Measurements from ENCODE around the gene ARMC9. TPM values are rescaled to one million over a fixed set of nuclear protein-coding genes. Genes with fewer than 3 reads are reported as not detected.
"Not testable (repeated sequence)": the region's sequence is repeated elsewhere in the genome, so short reads cannot be mapped to it uniquely, and the experiment has no call there.

The ARMC9 gene
- total RNA-seq, 2 experiments from 2014 or later = 0.50 to 0.55 TPM

DNA sequence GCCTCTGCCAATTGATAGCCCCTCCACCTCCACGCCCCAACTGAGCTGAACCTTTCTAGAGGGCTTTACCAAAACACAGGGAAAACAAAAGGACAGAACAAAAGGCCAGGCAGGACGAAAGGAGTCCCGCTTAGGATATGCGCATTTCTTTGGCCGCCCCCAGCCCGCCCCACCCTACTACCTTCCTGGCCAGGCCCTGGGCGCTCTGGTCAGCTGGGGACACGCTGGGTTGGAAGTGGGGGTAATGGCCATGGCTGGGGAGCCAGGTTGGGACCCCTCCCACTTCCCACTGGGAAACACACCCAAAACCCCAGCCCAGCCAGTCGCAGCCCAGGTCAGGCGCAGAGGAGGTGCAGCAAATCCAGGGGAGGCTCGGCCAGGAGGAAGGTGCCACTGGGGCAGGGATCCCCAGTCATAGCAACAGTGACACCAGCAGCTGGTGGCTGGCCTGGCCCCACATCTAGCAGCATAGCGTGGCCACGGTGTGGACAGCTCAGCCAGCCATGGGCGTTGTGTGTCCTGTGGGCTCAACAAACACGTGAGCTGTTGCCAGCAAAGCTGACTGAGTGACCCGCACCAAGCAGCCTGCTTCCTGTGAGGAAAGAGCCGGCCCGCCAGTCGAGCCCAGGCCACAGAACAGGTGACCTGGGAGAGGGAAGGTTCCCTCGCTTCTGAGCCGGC, 172.5 kb downstream of the ARMC9 start:
- H3K4me3 Mint-ChIP-seq = no peak overlapping the region
- ChIA-PET POLR2A (no interaction called here), CTCF (no interaction called here)
- H3K27me3 Mint-ChIP-seq = no peaks in the 10 kb centered on the region
- H3K9me3 Mint-ChIP-seq = no peaks in the 10 kb centered on the region
- no peak for DNase-seq
- H3K36me3 Mint-ChIP-seq (ENCODE audit: low read depth) = no peaks in the 10 kb centered on the region
- no peak overlapping the region for H3K27ac Mint-ChIP-seq
- H3K4me1 Mint-ChIP-seq = no peaks in the 10 kb centered on the region

DNA sequence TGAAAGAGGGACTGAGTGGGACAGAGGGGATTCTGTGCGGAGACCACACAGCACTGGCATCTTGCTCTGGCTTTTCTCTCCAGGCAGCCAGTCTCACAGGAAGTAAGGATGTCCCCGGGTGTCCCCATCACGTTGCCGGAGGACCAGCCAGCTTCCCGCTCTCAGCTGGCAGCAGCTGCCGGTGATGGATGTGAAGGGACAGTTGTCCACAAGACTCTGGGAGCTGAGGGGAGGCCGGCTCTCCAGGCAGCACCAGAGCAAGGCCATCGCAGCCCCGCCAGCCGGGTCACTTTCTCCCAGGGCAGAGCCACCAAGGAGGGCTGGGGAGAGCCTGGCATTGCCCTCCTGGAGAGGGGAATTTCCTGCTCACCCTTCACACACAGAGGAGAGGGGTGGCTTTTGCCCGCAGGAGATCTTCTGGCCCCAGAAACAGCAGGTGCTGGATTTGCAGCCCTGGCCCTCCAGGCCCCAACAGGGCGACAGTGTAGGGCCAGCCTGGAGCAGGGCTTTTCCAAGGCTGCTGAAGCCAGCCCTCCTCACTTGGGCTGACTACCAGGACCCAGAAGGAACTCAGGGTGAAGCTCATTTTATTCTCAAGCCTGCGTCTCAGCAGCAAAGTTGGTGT, 173.1 kb downstream of the ARMC9 start:
- Mint-ChIP-seq H3K36me3 (ENCODE audit: low read depth) (no peaks in the 10 kb centered on the region), H3K27ac (no peak overlapping the region), H3K27me3 (no peaks in the 10 kb centered on the region), H3K4me3 (no peak overlapping the region), H3K4me1 (no peaks in the 10 kb centered on the region), H3K9me3 (no peaks in the 10 kb centered on the region)
- no peak for DNase-seq
- POLR2A ChIA-PET = no interaction called here
- CTCF ChIA-PET = no interaction called here

DNA sequence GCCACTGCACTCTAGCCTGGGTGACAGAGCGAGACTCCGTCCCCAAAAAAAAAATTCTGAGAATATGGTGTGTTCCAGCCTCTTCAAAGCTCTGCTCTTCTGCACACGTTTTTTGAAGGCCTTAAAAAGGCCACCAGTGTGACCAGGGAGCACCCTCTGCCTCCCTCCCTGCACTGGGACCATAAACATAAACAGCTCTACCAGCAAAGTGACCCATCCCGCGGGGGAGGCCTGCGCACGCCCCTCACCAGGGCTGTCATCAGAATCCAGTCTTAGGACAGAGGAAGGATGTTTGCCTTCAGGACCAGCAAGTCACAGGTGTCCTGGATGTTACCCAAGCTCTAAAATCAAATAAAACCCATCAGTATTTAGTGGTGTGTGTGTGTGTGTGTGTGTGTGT, 173.9 kb downstream of the ARMC9 start:
- no peak for DNase-seq
- peaks cover 4% of the 10 kb centered on the region for H3K27me3 Mint-ChIP-seq
- no peak overlapping the region for H3K27ac Mint-ChIP-seq
- no peaks in the 10 kb centered on the region for H3K9me3 Mint-ChIP-seq
- H3K36me3 Mint-ChIP-seq (ENCODE audit: low read depth) = no peaks in the 10 kb centered on the region
- ChIA-PET CTCF (no interaction called here), POLR2A (no interaction called here)
- no peaks in the 10 kb centered on the region for H3K4me1 Mint-ChIP-seq
- no peak overlapping the region for H3K4me3 Mint-ChIP-seq

DNA sequence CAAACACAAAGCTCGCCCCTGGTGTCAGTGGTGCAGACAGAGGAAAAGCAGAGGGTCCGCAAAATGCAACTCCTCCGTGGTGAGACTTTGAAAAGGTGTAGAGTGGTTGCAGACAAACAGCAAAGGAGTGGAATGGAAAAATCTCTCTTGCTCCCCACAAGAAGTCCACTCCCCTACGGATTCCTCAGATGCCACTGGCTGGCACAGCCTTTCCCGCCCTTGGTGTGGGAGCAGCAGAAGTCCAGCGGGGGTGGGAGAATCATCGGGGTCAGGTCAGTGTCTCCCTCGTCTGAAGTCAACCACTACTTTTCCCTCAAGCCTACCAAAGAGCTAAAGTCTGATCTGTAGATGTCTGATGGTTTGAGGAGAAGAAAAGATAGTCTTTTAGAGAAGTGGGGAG, 174.8 kb downstream of the ARMC9 start:
- DNase-seq = no peak
- Mint-ChIP-seq H3K27ac (no peak overlapping the region), H3K9me3 (no peaks in the 10 kb centered on the region), H3K27me3 (peaks cover 4% of the 10 kb centered on the region), H3K4me3 (no peak overlapping the region), H3K36me3 (ENCODE audit: low read depth) (no peaks in the 10 kb centered on the region), H3K4me1 (no peaks in the 10 kb centered on the region)
- ChIA-PET CTCF (no interaction called here), POLR2A (no interaction called here)

DNA sequence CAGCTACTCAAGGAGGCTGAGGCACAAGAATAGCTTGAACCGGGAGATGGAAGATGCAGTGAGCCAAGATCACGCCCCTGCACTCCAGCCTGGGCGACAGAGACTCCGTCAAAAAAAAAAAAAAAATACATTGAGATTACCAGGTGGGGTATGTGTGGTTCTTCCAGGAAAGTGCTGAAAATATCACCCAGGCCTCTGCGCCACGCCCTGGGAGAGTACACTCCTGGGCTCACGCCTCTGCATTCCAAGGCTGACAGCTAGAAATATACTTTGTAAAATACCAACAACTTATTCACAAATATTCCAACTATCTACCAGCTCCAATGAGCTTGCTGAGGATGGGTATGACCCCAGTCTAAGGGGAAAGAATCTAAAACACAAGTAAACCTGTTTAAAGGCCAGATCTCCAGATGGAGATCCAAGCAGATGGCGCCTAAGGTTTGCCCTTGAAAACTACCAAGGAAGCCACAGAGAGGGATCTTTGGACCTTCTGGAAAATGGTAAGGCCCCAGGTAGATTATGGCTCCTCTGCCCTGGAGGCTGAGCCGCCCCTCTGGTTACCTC, 175.4 kb downstream of the ARMC9 start:
- Mint-ChIP-seq H3K4me3 (no peak overlapping the region), H3K9me3 (no peaks in the 10 kb centered on the region), H3K36me3 (ENCODE audit: low read depth) (no peaks in the 10 kb centered on the region), H3K27ac (no peak overlapping the region), H3K4me1 (no peaks in the 10 kb centered on the region), H3K27me3 (peaks cover 4% of the 10 kb centered on the region)
- ChIA-PET POLR2A (no interaction called here), CTCF (interaction anchor here (1.5 kb wide), 1 partner anchor 147 kb away, joined by 4 read pairs; no protein-coding TSS in a partner anchor)
- no peak for DNase-seq

DNA sequence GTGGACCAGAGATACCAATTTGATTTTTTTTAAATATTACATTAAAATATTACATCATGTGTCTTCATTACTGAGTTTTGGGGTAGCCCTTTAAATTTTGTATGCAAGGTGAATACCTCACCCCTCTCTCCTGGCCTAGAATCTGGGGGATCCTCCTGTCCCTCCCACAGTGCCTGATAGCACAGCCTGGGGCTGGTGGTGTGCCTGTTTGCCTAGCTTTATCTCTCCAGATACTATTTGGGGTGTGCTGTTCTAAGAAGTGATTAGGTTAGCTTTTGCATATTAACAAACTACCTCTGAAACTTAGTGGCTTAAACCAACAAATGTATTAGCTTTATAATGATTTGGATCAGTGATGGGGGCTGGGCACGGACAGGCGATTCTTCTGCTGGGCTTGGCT, 176.3 kb downstream of the ARMC9 start:
- POLR2A ChIA-PET = no interaction called here
- Mint-ChIP-seq H3K27ac (no peak overlapping the region), H3K9me3 (no peaks in the 10 kb centered on the region), H3K4me1 (no peaks in the 10 kb centered on the region), H3K4me3 (no peak overlapping the region), H3K36me3 (ENCODE audit: low read depth) (no peaks in the 10 kb centered on the region), H3K27me3 (peaks cover 4% of the 10 kb centered on the region)
- no peak for DNase-seq
- CTCF ChIA-PET = interaction anchor here (1.5 kb wide), 1 partner anchor 147 kb away, joined by 4 read pairs; no protein-coding TSS in a partner anchor

DNA sequence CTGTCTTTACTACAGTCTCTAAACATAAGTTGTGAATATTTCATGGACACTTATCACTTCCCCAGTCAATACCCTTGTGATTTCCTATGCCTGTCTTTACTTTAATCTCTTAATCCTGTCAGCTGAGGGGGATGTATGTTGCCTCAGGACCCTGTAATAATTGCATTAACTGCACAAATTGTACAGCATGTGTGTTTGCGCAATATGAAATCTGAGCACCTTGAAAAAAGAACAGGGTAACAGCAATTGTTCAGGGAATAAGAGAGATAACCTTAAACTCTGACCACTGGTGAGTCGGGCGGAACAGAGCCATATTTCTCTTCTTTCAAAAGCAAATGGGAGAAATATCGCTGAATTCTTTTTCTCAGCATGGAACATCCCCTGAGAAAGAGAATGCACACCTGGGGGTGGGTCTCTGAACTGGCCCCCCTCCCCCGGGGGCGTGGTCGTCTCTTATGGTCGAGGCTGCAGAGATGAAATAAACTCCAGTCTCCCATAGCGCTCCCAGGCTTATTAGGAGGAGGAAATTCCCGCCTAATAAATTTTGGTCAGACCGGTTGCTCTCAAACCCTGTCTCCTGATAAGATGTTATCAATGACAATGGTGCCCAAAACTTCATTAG, 177.7 kb downstream of the ARMC9 start:
- H3K36me3 Mint-ChIP-seq (ENCODE audit: low read depth); H3K4me3 Mint-ChIP-seq; H3K27me3 Mint-ChIP-seq; CTCF ChIA-PET; H3K9me3 Mint-ChIP-seq; POLR2A ChIA-PET; DNase-seq; H3K4me1 Mint-ChIP-seq; H3K27ac Mint-ChIP-seq: not testable (repeated sequence)

DNA sequence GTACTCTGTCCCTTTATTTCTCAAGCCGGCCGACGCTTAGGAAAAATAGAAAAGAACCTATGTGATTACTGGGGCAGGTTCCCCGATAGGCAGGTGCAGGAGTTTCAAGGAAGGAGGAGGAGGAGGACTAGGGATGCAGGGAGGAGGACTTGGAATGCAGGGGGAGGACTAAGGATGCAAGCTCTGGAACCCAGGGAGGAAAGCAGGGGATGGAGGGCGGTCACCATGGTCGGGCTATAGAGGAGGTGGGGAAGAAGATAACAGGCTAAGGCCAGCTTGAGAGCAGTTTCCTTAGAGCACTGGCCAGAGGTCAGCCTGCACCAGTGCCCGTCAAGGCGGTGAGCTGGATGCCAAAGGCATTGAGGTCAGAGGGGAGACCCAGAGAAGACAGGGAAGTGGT, 178.4 kb downstream of the ARMC9 start:
- no peaks in the 10 kb centered on the region for H3K9me3 Mint-ChIP-seq
- H3K4me3 Mint-ChIP-seq = no peak overlapping the region
- DNase-seq = no peak
- H3K27ac Mint-ChIP-seq = no peak overlapping the region
- POLR2A ChIA-PET = no interaction called here
- peaks cover 9% of the 10 kb centered on the region for H3K27me3 Mint-ChIP-seq
- no peaks in the 10 kb centered on the region for H3K36me3 Mint-ChIP-seq (ENCODE audit: low read depth)
- H3K4me1 Mint-ChIP-seq = no peaks in the 10 kb centered on the region
- CTCF ChIA-PET = interaction anchor here (0.6 to 1.9 kb wide), 2 partner anchors 29 to 202 kb away, joined by 5 to 6 read pairs; no protein-coding TSS in a partner anchor

DNA sequence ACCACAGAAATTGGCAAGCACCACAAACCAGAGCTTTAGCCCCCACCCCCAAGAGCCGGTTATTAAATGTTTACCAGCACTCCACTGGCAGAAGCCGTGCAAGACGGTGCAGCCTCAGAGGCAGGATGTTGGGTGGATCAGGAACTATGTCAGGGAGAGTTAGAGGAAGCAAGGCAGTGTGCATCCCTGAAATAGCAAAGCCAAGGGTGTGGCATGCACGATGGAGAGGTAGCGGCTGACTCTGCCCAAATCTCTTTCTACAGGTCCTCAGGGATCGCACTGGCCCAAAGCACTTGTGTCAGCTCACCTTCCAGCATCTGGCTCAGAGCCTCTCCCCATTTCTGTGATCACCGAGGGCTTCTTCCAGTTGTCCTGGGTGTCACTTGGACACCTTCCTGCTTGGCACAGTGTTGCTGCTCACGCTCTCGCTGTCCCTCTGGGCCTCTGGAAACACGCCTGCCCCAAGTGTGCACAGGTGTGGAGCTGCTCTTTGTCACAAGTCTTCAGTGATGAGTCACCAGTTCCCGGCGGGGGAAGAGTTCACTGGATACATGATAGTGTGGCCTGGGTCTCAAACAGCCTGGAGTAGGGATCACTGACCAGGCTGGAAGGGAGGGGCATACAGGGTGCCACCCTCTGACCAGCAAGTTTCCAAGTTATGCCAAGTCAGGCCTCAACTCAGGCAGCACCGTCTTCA, 179.7 kb downstream of the ARMC9 start:
- Mint-ChIP-seq H3K4me3 (no peak overlapping the region), H3K36me3 (ENCODE audit: low read depth) (no peaks in the 10 kb centered on the region), H3K4me1 (no peaks in the 10 kb centered on the region), H3K9me3 (no peaks in the 10 kb centered on the region), H3K27ac (no peak overlapping the region), H3K27me3 (peaks cover 11% of the 10 kb centered on the region)
- CTCF ChIA-PET = interaction anchor here (1.9 kb wide), 1 partner anchor 28 kb away, joined by 5 read pairs; no protein-coding TSS in a partner anchor
- no peak for DNase-seq
- POLR2A ChIA-PET = no interaction called here

DNA sequence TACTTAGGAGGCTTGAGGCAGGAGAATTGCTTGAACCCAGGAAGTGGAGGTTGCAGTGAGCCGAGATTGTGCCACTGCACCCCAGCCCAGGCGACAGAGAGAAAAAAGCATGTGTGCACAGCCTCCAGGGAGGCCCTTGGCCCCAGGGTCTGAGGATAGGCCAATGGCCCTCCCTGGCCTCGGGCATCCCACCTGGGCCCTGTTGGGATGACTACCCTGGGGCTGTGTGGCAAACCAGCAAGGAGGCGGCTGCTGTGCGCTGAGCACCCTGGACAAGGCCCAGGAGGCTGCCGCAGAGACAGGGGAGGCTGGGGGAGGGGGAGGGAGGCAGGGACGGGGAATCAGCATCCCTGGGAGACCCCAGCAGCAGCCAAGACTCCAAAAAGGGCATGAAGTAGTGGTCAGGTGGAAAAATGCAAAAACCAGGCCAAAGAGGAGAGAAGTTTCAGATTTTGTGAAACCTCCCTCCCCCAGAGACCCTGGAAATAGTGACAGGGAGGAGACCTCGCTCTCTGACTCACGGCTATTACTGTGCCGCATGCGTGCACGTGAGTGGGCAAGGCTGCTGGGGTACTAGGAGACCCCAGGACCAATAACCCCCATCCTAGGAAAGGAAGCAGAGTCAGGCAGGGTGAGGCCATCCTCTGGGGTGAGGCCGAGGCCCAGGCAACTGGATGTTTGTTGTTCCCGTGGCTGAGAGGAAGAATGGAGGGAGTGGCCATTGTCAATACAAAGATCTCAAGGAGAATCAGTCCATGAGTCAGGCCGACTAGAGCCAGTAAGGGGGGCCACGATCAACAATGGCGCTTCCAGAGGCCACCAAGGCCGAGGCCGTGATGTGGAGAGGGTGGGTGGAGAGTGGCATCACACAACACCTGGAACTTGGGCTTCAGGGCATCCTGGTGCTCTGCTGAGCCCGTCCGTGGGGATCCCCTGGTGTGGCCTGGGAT, 181.1 kb downstream of the ARMC9 start:
- Mint-ChIP-seq H3K4me1 (no peaks in the 10 kb centered on the region), H3K4me3 (no peak overlapping the region), H3K27ac (no peak overlapping the region), H3K27me3 (peaks cover 11% of the 10 kb centered on the region), H3K9me3 (no peaks in the 10 kb centered on the region), H3K36me3 (ENCODE audit: low read depth) (no peaks in the 10 kb centered on the region)
- DNase-seq = no peak
- ChIA-PET CTCF (interaction anchor here (0.6 kb wide), 1 partner anchor 21 kb away, joined by 5 read pairs; no protein-coding TSS in a partner anchor), POLR2A (no interaction called here)

DNA sequence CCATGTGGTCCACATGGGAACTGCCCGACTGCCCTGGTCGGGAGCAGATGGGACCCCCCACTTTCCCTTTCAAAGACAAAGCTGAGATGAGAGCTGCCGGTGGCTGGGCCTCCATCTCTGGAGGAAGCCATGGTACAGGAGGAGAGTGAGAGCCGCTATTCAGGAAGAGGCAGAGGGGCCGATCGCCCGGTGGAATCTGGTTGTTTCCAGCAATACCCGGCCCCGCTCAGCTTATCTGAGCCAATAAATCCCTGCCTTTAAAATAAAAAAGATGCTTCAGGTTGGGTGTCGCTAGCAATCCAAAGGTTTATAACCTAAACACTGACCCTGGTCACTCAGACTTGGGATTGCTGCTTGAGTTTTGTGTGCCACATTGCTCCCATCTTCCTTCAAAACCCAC, 181.9 kb downstream of the ARMC9 start:
- no peak overlapping the region for H3K4me3 Mint-ChIP-seq
- peaks cover 5% of the 10 kb centered on the region for H3K9me3 Mint-ChIP-seq
- ChIA-PET CTCF (interaction anchor here (0.6 kb wide), 1 partner anchor 20 kb away, joined by 5 read pairs; no protein-coding TSS in a partner anchor), POLR2A (no interaction called here)
- H3K27ac Mint-ChIP-seq = no peak overlapping the region
- H3K4me1 Mint-ChIP-seq = no peaks in the 10 kb centered on the region
- no peaks in the 10 kb centered on the region for H3K36me3 Mint-ChIP-seq (ENCODE audit: low read depth)
- peaks cover 15% of the 10 kb centered on the region for H3K27me3 Mint-ChIP-seq
- DNase-seq = no peak

DNA sequence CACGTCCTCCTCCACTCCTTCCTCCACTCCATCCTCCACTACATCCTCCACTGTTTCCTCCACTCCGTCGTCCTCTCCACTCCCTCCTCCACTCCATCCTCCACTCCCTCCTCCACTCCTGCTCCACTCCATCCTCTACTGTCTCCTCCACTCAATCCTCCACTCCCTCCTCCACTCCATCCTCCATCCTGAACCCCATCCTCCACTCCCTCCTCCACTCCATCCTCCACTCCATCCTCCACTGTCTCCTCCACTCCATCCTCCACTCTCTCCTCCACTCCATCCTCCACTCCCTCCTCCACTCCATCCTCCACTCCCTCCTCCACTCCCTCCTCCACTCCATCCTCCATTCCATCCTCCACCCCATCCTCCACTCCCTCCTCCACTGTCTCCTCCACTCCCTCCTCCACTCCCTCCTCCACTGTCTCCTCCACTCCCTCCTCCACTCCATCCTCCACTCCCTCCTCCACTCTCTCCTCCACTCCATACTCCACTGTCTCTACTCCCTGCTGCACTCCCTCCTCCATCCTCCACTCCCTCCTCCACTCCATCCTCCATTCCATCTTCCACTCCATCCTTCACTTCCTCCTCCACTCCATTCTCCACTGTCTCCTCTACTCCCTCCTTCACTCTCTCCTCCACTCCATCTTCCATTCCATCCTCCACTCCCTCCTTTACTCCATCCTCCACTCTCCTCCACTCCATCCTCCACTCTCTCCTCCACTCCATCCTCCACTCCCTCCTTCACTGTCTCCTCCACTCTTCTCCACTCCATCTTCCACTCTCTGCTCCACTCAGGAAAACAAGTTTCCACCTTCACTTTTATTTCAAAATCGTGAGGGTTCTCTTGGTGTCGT, 182.8 kb downstream of the ARMC9 start:
- no peak overlapping the region for H3K27ac Mint-ChIP-seq
- CTCF ChIA-PET = no interaction called here
- H3K36me3 Mint-ChIP-seq (ENCODE audit: low read depth) = no peaks in the 10 kb centered on the region
- POLR2A ChIA-PET = no interaction called here
- no peaks in the 10 kb centered on the region for H3K4me1 Mint-ChIP-seq
- DNase-seq = no peak
- H3K27me3 Mint-ChIP-seq = peaks cover 18% of the 10 kb centered on the region
- no peak overlapping the region for H3K4me3 Mint-ChIP-seq
- peaks cover 9% of the 10 kb centered on the region for H3K9me3 Mint-ChIP-seq

All from activated CD4-positive, alpha-beta memory T cell treated with anti-CD3 and anti-CD28 coated beads, Interleukin-2, amount 10 ng/mL, durations not matched to agents 7 days and 5 days (primary cell).